Stimulated activated CD4-positive, alpha-beta T cell treated with anti-CD3 and anti-CD28 coated beads, Interleukin-15, amount 100 ng/mL, for 48 hours (primary cell): ENCODE data around the gene ASPSCR1.

Source experiments
- DNase-seq, 2 donors: peaks; one replicate each; pipeline ENCODE4 v3.0.0-alpha.2; 2020; ENCODE audit warnings: low read depth in 2 of 2

Gene ASPSCR1

GRCh38 chr17:82055023-82055964 lies 77.9 kb downstream of the ASPSCR1 start:
- no peak for DNase-seq

- DNase-seq: no peak
These were observed 78.7 kb downstream of the ASPSCR1 start for GRCh38 chr17:82055965-82056728.

GRCh38 chr17:82056729-82057621 lies 79.5 kb downstream of the ASPSCR1 start:
- no peak for DNase-seq

GRCh38 chr17:82058230-82058854 lies 80.9 kb downstream of the ASPSCR1 start:
- DNase-seq: no peak

GRCh38 chr17:82058855-82059249 lies 81.4 kb downstream of the ASPSCR1 start:
- DNase-seq: no peak

- no peak for DNase-seq
These were observed 82.0 kb downstream of the ASPSCR1 start for GRCh38 chr17:82059272-82060000.

GRCh38 chr17:82060001-82060380 lies 82.6 kb downstream of the ASPSCR1 start:
- no peak for DNase-seq

GRCh38 chr17:82060614-82061013 lies 83.2 kb downstream of the ASPSCR1 start:
- no peak for DNase-seq

- no peak for DNase-seq
These were observed 83.9 kb downstream of the ASPSCR1 start for GRCh38 chr17:82061047-82061925.

GRCh38 chr17:82062076-82062983 lies 84.9 kb downstream of the ASPSCR1 start:
- DNase-seq: no peak

GRCh38 chr17:82062984-82063368 lies 85.5 kb downstream of the ASPSCR1 start:
- DNase-seq: no peak

GRCh38 chr17:82063424-82064415 lies 86.3 kb downstream of the ASPSCR1 start:
- no peak for DNase-seq

- no peak for DNase-seq
These were observed 87.2 kb downstream of the ASPSCR1 start for GRCh38 chr17:82064433-82065192.

- no peak for DNase-seq
These were observed 87.8 kb downstream of the ASPSCR1 start for GRCh38 chr17:82065193-82065637.

GRCh38 chr17:82065638-82066303 lies 88.3 kb downstream of the ASPSCR1 start, which contains the start of gene DUS1L:
Gene DUS1L, minus strand, starts transcription at chr17:82065804. Its CDS starts 745 bp downstream, at chr17:82065059.
- DNase-seq: peak; percentile 41 to 61
